HEK293 (cell line): ENCODE measurements around the gene CCDC85C.

Source experiments
- CTCF ChIP-seq: fragments of 450-650 bp; formaldehyde crosslinking; IDR thresholded peaks from 2 replicates; pipeline ENCODE4 v1.5.1; 2016; ENCODE audit warnings: missing biosample characterization, missing genetic modification characterization
- PRDM4 ChIP-seq: fragments of 450-650 bp; formaldehyde crosslinking; IDR thresholded peaks from 2 replicates; pipeline ENCODE4 v1.5.1; 2017; ENCODE audit warnings: missing biosample characterization, missing genetic modification characterization
- TCF7L2 ChIP-seq: IDR thresholded peaks from 2 replicates; pipeline ENCODE4 v1.6.1; 2011; ENCODE audit warnings: low read depth, mild to moderate bottlenecking, inconsistent platforms, low read length, moderate library complexity, borderline replicate concordance
- ZBTB11 ChIP-seq: fragments of 450-650 bp; formaldehyde crosslinking; conservative IDR thresholded peaks from 2 replicates; pipeline ENCODE4 v1.5.1; 2016; ENCODE audit warnings: low read depth, missing biosample characterization, missing genetic modification characterization
- ZFP37 ChIP-seq: fragments of 450-650 bp; formaldehyde crosslinking; IDR thresholded peaks from 2 replicates; pipeline ENCODE4 v1.5.1; 2016; ENCODE audit warnings: missing biosample characterization, missing genetic modification characterization
- ZNF133 ChIP-seq: fragments of 450-650 bp; formaldehyde crosslinking; IDR thresholded peaks from 2 replicates; pipeline ENCODE4 v1.5.1; 2016; ENCODE audit warnings: missing biosample characterization, missing genetic modification characterization
- ZNF274 ChIP-seq, 2 experiments: fragments of 200-500 bp in 1 of 2; fragments of 450-650 bp in 1 of 2; sonication (Bioruptor generic) in 1 of 2; formaldehyde crosslinking in 1 of 2; IDR thresholded peaks; 2 replicates each; pipeline versions ENCODE4 v1.5.1 to v1.6.1; 2014 to 2016; ENCODE audit warnings: borderline replicate concordance in 1 of 2, inconsistent platforms in 1 of 2, low read length in 1 of 2, missing biosample characterization in 1 of 2, missing genetic modification characterization in 1 of 2
- ZNF391 ChIP-seq: fragments of 450-650 bp; formaldehyde crosslinking; IDR thresholded peaks from 2 replicates; pipeline ENCODE4 v1.5.1; 2016; ENCODE audit warnings: low read depth, missing biosample characterization, missing genetic modification characterization, borderline replicate concordance
- ZNF561 ChIP-seq: fragments of 450-650 bp; IDR thresholded peaks from 2 replicates; pipeline ENCODE4 v1.5.1; 2018; ENCODE audit warnings: missing biosample characterization, missing genetic modification characterization, borderline replicate concordance
- ZSCAN18 ChIP-seq: fragments of 450-650 bp; formaldehyde crosslinking; IDR thresholded peaks from 2 replicates; pipeline ENCODE4 v1.5.1; 2016; ENCODE audit warnings: missing biosample characterization, missing genetic modification characterization

- TF ChIP-seq ZNF133 (tag by site-specific recombination) (no peak), TCF7L2 (no peak), ZBTB11 (no peak), ZFP37 (tag by site-specific recombination) (no peak), ZNF274 (IDR thresholded peaks at IDR 0.05; ENCODE audit: low read length) (no peak), ZNF274 (tag by site-specific recombination; IDR thresholded peaks at IDR 0.05; ENCODE audit: borderline replicate concordance) (no peak), CTCF (tag by site-specific recombination) (no peak), PRDM4 (tag by site-specific recombination) (no peak), ZNF561 (tag by site-specific recombination) (no peak), ZSCAN18 (no peak), ZNF391 (no peak)
Measured at GRCh38 chr14:99520571-99521081, 83.4 kb downstream of the CCDC85C start.
